GM12864 (cell line): Measurements from ENCODE around the gene RHOJ.

Experiments used
- DNase-seq: peaks from one replicate; pipeline ENCODE4 v3.0.0-alpha.2; 2011; ENCODE audit warnings: low read depth
- H3K4me3 ChIP-seq: 2 replicates; pipeline ENCODE4 v1.5.1; 2011; ENCODE audit warnings: mild to moderate bottlenecking, low read depth, low read length, control low read depth
- CTCF ChIP-seq: IDR thresholded peaks from 2 replicates; pipeline ENCODE4 v1.5.1; 2011; ENCODE audit warnings: low read depth, mild to moderate bottlenecking, moderate library complexity, low read length, control low read depth, inconsistent platforms; ENCODE audit errors: missing control alignments

The RHOJ gene

DNA sequence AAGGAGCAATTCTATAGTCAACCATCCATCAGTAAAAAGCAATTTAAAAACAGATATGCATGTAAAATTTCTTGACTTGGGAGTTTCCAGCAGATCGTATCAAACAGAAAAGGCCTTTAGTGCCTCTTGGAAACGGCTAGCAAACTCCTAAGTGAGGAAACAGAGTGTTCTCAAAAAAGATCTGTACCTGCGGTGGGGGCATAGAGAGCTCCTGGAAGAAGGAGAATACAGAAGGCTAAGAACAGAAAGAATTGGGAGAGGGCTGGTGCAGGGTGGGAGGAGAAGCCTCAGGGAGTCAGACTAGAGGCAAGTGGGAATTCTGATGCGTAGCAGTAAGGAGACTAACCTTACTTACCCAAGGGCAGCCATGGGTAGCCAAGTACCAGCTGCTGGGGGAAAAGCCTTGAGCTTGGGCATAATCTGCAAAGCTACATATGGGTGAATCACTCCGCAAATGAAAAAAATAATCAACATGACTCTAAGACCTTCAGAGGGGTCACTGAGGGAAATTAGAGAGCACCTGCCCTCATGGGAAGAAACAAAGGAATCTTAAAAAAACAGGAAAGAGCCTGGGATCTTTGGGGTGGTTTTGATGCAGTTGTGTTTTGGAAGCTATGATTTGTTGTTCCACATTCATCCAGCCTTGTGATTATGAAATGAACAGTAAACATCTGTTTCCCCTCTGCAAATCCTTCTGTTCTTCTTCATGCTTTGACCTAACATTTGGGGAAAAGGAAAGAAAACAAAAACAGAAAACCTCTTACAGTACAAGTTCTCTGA, 10.4 kb downstream of the RHOJ start:
- no peak for DNase-seq
- no peak for TF ChIP-seq CTCF

DNA sequence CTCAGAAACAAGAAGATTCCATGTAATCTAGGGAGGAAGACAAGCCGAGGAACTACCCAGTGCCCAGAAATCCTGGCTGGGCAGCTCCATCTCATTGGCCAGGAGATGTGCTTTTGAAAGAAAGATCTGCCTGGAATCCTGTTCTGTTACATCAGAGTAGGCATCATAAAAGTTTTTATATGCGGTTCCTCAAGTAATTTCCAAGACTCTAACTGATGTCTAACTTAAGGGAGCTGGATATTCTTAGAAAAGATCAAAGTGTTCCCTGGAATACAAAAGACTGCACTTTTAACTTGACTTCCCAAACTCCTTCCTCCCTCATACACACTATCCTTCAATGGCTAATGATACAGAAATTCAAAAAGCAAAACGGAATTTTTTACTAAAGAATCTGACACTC, 16.3 kb downstream of the RHOJ start:
- DNase-seq = no peak
- no peak overlapping the region for H3K4me3 ChIP-seq
- TF ChIP-seq CTCF = no peak

More for the DNA sequence above, 10.4 kb downstream of the RHOJ start:
- no peak overlapping the region for H3K4me3 ChIP-seq

DNA sequence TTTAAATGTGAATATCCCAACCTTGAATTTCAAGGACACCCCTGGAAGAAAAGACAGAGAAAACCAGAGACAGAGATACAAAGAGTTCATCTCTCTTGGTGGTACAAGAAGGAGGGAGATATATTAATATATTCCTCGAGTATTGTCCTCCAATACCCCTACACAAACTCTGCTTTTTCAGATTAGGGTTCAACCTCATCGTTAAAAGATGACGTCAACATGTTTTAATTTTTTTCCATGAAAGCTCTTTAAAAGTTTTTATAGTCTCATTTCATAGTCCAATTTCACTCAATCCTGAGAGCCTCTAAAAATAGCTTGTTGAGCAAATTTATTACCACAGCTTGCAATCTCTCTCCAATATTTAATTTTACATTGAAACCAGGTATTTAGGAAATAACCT, 19.4 kb downstream of the RHOJ start:
- no peak for DNase-seq
- no peak overlapping the region for H3K4me3 ChIP-seq
- TF ChIP-seq CTCF = no peak

GRCh38 chr14:63224196-63224595, 20.0 kb downstream of the RHOJ start:
- DNase-seq = no peak
- TF ChIP-seq CTCF = no peak
- no peak overlapping the region for H3K4me3 ChIP-seq

DNA sequence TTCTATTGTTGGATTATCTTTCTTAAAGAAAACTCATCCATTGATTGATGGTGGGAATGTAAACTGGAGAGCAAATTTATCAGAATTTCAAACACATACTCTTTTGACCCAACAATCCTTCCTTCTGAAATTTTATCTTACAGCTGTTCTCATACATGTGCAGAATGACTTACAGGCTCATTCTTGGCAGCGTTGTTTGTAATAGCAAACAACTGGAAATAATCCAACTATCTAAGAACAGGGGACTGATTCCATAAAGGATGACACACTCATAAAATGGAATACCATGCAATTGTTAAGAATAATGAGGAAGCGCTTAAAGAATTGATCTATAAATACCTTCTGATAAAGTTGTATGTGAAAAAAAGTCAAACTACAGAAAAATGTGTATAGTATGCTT, 24.0 kb downstream of the RHOJ start:
- no peak for DNase-seq
- H3K4me3 ChIP-seq = no peak overlapping the region
- TF ChIP-seq CTCF = no peak

DNA sequence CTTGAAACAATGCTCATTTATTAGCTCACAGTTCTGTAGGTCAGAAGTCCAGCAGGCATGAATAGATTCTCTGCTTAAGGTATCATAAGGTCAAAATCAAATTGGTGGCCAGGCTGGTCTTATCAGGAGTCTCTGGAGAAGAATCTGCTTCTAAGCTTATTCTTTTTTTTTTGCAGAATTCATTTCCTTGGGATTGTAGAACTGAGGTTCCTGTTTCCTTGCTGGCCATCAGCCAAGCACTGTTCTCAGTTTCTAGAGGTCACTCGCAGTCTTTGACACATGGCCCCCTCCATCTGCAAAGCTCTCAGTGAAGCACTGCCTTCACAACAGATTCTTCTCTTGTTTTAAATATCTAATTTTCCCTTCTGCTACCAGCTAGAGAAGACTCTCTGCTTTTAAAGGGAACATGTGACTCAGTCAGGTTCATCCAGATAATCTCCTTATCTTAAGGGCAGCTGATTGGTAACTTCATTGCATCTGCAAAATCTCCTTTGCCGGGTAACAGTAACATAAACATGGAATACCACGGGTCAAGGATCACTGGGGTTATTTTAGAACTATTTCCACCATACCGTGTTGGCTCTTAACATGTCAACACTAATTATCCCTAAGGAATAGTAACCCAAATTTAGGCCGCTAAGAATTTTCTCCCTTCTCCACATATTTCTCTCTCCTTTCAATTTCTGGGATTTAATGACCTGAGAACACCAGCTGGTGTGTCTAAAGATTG, 25.3 kb downstream of the RHOJ start:
- no peak for DNase-seq
- H3K4me3 ChIP-seq = no peak overlapping the region
- TF ChIP-seq CTCF = no peak
